Activated naive CD4-positive, alpha-beta T cell (primary cell): ENCODE results near the gene LOXHD1.

Experiments used
- DNase-seq, 4 experiments: peaks; one replicate each; lab custom pipeline; 2025; lab: John Stamatoyannopoulos, UW

Gene LOXHD1

DNA sequence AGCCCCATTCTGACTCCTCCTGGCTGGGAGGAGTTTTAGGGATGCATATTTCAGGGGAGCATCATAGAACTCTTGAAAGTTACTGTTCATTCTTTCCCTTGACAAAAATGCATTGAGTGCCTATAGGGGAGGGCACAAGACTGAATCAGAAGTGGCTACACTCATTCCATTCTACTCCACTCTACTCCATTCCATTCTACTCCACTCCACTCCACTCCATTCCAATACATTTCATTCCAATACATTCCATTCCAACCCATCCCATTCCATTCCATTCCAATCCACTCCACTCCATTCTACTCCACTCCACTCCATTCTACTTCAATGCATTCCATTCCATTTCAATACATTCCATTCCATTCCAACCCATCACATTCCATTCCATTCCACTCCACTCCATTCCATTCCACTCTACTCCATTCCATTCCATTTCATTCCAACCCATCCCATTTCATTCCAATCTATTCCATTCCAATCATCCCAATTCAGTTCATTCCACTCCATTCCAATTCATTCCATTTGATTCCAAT, 110.8 kb downstream of the LOXHD1 start:
- no peak for DNase-seq

DNA sequence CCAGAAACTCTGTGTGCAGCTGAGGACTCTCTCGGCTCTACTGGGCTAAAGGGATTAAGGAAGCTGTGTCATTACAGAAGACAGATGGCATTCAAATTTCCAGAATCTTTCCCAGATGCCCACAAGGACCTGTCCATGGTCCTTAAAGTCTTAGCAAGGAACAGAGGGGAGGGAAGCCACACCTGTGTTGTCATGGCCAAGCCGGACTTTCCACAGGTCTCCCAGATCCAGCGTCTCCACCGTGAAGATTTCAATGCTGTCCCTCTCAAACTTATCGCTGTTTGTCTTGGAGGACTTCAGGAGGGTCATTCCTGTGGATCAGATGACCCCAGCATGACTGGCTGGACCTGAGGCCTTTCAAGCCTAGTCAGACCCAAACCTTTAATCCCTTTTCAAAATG, 114.5 kb downstream of the LOXHD1 start:
- DNase-seq = no peak

DNA sequence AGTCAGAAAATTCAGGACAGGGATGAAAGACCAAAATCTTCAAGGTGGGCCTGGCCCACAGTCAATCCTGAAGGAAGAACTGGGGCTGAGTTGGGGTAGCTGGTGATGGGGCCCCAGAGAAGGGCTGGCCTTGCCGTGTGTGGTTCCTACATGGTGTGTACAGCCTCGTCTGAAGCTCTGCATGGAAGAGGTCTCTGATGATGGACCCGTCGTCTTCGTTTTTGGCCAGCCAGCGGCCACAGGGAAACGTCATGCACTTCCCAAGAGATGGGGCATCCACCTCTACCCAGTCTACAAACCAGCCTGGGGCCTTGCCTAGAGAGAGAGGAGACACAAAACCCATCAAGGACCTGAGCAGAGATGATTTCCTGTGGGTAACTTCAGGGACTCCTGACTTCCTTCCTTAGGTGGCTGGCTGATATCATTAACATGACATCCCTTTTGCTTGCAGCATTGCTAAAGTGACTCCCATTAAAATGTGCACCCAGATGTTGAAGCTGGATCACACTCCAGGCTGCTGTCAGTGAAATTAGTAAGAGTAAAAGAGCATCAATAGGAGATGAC, 115.3 kb downstream of the LOXHD1 start:
- DNase-seq = no peak

DNA sequence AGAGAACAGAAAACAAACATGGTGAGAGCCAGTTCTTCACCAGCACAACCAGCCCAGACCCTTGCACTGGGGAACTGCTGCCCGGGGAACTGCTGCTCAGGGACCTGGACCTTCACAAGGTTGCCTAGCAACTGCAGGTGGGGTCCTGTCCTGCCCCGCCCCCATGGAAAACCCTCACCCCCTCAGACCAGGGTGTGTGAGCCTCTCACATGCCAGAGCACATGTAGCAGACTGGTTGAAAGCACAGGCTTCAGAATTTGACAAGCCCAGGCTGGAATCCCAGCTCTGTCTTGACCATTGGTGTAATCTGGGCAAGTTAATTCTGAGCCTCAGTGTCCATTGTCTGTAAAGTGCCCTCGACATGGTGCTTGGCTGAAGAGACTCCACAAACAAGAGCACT, 118.6 kb downstream of the LOXHD1 start:
- DNase-seq = no peak

DNA sequence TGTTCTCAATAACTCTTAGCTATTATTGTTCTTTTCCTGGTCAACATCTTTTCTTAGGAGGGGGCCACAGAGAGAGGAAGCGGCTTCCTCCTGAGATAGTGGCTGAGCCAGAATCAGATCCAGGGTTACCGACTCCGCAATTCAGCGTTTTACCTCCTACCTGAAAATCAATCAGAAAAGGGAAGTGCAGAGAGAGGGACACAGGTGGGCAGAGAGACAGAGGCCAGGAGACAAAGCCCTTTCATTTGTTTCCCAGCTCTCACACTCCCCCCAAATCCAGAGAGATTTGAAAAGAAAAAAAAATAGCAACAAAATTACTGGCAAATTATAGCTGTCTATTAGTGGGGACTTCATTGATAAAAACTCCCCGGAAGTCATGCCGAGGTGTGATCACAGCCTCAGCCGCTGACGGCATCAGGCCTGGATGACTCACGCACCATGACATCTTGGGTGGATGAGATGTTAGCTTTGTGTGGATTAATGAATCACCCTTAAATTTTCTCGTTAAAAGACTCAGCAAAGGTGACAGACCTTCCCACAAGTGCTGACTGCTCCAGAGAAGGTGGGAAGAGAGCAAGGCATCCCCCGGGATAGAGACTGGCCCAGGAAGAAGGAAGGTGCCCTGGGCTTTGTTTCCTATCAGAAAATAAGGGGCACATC, 120.7 kb downstream of the LOXHD1 start:
- DNase-seq = no peak

GRCh38 chr18:46531482-46531881, 125.5 kb downstream of the LOXHD1 start:
- no peak for DNase-seq

DNA sequence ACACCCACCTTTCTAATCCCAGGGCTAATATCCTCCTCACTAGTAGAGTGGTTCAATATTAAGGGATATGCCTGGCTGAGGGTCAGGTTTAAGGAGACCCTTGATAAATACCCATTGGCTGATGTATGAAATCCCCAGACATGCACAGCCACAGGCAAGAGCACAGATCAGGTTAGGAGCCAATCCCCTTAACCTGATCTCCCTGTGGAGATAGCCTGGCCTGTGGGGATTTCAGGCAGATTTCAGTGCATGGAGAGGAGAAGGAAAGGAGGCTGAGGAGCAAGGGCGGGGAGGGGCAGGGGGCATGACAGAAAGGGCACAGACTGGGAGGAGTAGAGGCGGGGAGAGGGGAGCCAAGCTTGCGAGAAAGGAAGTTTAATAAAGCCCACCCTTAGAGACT, 129.0 kb downstream of the LOXHD1 start:
- DNase-seq = no peak

DNA sequence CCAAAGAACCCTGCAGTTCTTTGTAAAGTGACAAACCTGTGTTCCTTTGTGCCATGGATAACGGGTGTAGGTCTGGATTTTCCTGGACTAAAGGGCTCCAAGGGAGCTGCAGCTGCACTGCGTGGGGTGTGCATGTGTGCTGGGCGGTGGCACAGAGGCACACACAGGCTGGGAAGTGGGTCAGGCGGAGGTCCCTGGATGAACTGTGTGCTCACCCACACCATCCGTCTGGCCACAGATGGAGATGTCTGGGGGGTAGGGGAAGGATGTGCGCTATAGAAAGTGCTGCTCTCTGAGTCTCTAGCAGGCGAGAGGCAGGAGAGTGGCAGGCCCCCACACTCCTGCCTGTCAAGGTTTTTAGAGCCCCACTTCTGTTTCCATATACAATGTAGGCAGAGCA, 137.2 kb downstream of the LOXHD1 start:
- DNase-seq = no peak

GRCh38 chr18:46518438-46518837, 138.6 kb downstream of the LOXHD1 start:
- no peak for DNase-seq

GRCh38 chr18:46516555-46516954, 140.5 kb downstream of the LOXHD1 start:
- DNase-seq = no peak

DNA sequence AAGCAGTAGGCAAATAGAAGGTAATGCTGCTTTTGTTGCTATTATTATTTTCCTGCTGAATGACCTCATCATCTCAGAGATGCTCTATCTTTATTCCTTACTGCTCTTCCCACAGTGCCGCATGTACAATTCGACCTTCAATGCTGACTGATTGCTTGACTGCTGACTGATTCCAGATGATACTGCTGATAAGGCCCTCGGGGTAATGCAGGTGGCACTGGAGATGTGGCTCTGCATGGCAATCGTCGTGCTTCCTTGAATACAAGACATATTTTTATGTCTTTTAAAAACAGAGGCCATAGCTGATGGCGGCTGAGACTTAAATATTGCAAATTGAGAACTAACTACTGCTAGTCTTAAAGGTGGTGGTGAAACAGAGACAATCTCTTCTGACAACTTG, 146.6 kb downstream of the LOXHD1 start:
- no peak for DNase-seq

DNA sequence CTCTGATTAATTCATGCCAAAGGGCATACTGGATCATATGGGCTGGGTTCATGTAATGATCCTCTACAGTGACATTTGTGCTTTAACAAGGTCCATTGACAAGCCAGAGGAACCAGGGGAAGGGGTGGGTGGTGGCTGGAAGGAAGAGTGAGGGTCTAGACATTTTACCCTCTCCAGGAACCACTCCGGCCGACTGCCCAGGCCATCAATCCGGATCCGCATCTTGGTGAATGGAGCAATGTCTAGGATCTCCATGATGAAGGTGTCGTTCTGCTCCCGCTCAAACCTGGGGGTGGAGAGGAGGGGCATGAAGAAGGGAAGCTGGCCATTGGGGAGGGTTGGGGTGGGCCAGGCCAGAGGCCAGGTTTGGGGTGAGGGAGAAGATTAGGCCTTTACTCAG, 147.5 kb downstream of the LOXHD1 start:
- no peak for DNase-seq

DNA sequence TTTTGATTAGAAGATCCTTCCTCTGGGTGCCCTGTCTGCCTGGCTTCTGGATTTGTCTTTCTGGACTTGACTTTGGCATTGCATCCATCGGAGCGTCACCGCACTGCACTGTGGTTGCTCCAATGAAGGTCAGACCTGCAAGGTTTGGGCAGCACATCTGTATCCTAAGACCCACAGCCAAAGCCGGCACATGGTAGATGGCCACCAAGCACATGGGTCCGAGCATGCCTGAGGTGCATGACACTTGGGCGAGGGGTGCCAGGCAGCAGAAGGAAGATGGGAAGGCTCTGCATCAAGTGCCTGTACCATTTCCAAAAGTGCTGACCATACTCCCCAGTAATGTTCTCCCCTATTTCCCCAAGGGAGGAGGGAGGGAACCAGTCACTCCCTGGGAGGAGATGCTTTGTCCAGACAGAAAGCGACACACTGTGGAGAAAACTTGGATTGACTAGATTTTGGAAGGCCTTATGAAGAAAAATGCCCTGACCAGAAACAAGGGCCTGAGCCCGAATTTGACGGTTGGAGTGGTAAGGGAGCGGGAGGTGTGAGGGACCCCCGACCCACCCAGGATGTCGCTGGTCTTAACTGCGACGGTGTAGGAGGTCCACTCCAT, 149.9 kb downstream of the LOXHD1 start:
- no peak for DNase-seq

- DNase-seq = no peak
Observed at GRCh38 chr18:46502444-46502843, 154.6 kb downstream of the LOXHD1 start.

- DNase-seq = no peak
Observed at GRCh38 chr18:46497129-46497528, 159.9 kb downstream of the LOXHD1 start.

DNA sequence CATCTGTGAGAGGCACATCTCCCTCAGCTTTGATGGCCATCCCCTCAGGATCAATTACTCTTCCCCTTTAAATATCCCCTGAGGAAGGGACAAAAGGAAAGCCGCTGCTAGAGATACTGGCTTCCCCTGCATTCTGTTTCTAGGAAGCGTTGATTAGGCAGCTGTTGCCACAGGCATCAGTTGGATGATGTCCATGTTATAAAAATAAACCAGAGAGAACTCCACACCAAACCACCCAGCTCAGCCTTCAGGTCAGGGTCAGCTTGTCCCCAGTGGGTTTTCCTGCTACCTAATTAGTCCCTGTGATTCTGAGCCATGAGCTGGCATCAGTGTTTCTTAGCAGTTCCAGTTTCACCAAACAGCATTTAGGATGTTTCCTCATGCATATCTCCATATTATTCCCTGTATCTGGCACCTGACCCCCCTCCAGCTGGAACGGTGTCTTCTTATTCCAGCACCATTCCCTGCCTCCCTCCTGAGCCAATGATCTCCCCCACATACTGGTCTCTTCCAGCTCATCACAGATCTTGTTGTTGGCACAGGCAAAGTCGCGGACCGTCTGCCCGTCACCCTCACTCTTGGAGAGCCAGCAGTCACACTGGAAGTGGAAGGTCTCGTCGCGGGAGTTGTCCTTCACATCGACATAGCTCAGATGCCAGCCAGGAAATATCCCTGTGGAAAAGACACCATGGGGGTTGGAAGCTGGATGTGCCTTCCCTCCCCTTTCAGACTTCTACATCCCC, 168.4 kb downstream of the LOXHD1 start:
- no peak for DNase-seq

DNA sequence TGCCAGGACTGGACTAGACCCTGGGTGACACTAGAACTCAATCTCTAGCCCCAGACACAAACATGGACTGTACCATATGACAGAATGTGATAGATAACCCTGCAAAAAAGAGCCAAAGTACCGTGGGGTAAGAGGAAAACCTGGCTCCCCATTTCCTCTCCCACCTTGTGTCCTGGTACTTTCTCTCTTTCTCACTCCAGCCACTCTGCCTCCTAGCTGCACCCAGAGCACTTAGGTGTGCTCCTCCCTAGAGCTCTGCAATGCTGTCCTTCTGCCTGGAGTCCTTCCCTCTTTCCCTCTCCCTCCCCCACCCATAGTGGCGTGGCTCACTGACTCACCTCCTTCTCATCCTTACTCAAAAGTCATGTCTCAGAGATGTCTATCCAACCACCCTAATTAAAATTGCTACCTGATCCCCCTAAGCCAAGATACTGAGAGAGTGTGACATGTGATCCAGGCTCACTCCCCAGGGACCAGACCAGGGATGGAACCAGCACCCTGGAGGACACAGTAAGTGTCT, 171.3 kb downstream of the LOXHD1 start:
- DNase-seq = no peak

GRCh38 chr18:46484971-46485370, 172.0 kb downstream of the LOXHD1 start:
- DNase-seq = no peak

- DNase-seq = no peak
Observed at GRCh38 chr18:46482831-46483230, 174.2 kb downstream of the LOXHD1 start.

DNA sequence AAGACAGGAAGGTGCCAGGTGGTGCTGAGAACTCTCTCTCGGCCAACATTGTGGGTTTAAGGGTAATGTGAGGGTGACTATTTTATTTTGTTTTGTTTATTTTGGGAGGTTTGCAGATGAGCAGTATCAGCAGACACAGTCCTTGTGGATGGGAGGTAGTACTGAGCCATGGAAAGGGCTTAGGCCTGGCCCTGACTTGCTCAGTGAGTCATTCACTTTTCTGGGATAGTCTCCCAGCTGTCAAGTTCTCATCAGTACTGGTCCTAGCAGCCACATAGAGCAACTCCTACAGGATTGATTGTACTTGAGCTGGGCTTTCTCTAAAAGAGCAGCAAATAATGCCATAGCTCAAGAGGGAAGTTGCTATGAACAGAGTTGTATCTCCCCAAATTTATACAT, 175.2 kb downstream of the LOXHD1 start:
- no peak for DNase-seq

GRCh38 chr18:46481048-46481846, 175.8 kb downstream of the LOXHD1 start:
- DNase-seq = peak; percentile 3 to 20 (median 14)

DNA sequence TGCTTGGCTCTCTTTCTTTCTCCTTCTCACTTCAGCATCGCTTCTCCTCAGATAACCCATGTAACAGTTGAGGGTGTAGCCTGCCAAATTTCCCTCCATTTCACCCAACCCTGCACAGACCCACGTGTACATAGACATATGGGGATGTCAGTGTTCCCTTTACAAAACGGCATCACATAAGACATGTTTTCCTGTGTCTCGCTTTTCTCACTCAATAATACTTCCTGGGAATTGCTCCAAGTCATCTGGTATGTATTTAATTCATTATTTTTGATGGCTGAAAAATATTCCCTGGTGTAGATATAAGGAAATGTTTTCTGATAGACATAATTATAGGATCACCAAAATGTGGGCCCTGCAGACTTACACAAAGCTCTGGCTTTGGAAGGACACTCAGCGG, 176.8 kb downstream of the LOXHD1 start:
- no peak for DNase-seq
